Measurements from ENCODE around the gene ADAMTSL2. TPM values are rescaled to one million over a fixed set of nuclear protein-coding genes. Genes with fewer than 3 reads are reported as not detected.

ADAMTSL2 gene
- total and polyA plus RNA-seq, 8 donors, result 8.0 to 18.5 (median 12.3) TPM

GRCh38 chr9:133591116-133591910 is 56.8 kb downstream of the ADAMTSL2 start:
- ATAC-seq (no peak), DNase-seq (peak in 1 of 4 donors; percentile 63)
- no peak for TF ChIP-seq CTCF (IDR thresholded peaks at IDR 0.05)
- Histone ChIP-seq H3K27me3 (peaks cover under 1 to 17% of the 10 kb centered on the region in 2 donors), H3K36me3 (no peaks in the 10 kb centered on the region), H3K27ac (no peak overlapping the region), H3K4me3 (no peak overlapping the region), H3K9me3 (peaks cover 0 to 2% of the 10 kb centered on the region in 2 donors), H3K4me1 (no peaks in the 10 kb centered on the region)
- intact Hi-C loops (cut with DNase I), result no loop called here

GRCh38 chr9:133591985-133592384 is 57.5 kb downstream of the ADAMTSL2 start:
- intact Hi-C loops (cut with DNase I), result no loop called here
- H3K4me3 ChIP-seq, result no peak overlapping the region
- no peaks in the 10 kb centered on the region for H3K4me1 ChIP-seq
- TF ChIP-seq CTCF (IDR thresholded peaks at IDR 0.05), result no peak
- H3K27me3 ChIP-seq, result peaks cover 0 to 10% of the 10 kb centered on the region in 2 donors
- H3K9me3 ChIP-seq, result peaks cover 0 to 8% of the 10 kb centered on the region in 2 donors
- H3K27ac ChIP-seq, result no peak overlapping the region
- ATAC-seq, result no peak
- H3K36me3 ChIP-seq, result no peaks in the 10 kb centered on the region
- no peak for DNase-seq

- TF ChIP-seq CTCF (IDR thresholded peaks at IDR 0.05), result no peak
- Histone ChIP-seq H3K4me3 (no peak overlapping the region), H3K36me3 (no peaks in the 10 kb centered on the region), H3K27ac (no peak overlapping the region), H3K27me3 (peaks cover 0 to 5% of the 10 kb centered on the region in 2 donors), H3K4me1 (no peaks in the 10 kb centered on the region), H3K9me3 (peaks cover 0 to 17% of the 10 kb centered on the region in 2 donors)
- DNase-seq, result peak in 1 of 4 donors; percentile 75
- intact Hi-C loops (cut with DNase I), result no loop called here
- no peak for ATAC-seq
These were observed 58.4 kb downstream of the ADAMTSL2 start for GRCh38 chr9:133592731-133593409.

GRCh38 chr9:133593587-133594253 is 59.2 kb downstream of the ADAMTSL2 start:
- Histone ChIP-seq H3K36me3 (no peaks in the 10 kb centered on the region), H3K4me3 (no peak overlapping the region), H3K27me3 (peaks cover 0 to 5% of the 10 kb centered on the region in 2 donors), H3K4me1 (no peaks in the 10 kb centered on the region), H3K27ac (no peak overlapping the region), H3K9me3 (peaks cover 0 to 24% of the 10 kb centered on the region in 2 donors)
- intact Hi-C loops (cut with DNase I), result no loop called here
- ATAC-seq (no peak), DNase-seq (peak in 1 of 4 donors; percentile 47)
- no peak for TF ChIP-seq CTCF (IDR thresholded peaks at IDR 0.05)

GRCh38 chr9:133594310-133594709 is 59.8 kb downstream of the ADAMTSL2 start:
- intact Hi-C loops (cut with DNase I), result no loop called here
- TF ChIP-seq CTCF (IDR thresholded peaks at IDR 0.05), result no peak
- peaks cover 0 to 5% of the 10 kb centered on the region in 2 donors for H3K27me3 ChIP-seq
- peaks cover 0 to 27% of the 10 kb centered on the region in 2 donors for H3K9me3 ChIP-seq
- ATAC-seq, result no peak
- H3K4me1 ChIP-seq, result no peaks in the 10 kb centered on the region
- no peak overlapping the region for H3K4me3 ChIP-seq
- no peaks in the 10 kb centered on the region for H3K36me3 ChIP-seq
- DNase-seq, result no peak
- no peak overlapping the region for H3K27ac ChIP-seq

Data from left lung (tissue), 10 donors.